MV-4-11 (cell line): ENCODE measurements around the gene CERS1.
A peak's percentile ranks its signal among the peaks of the same experiment; 100 is the strongest.

Experiments used
- DNase-seq: peaks from one replicate; lab custom pipeline; 2025; lab: John Stamatoyannopoulos, UW

The CERS1 gene

DNA sequence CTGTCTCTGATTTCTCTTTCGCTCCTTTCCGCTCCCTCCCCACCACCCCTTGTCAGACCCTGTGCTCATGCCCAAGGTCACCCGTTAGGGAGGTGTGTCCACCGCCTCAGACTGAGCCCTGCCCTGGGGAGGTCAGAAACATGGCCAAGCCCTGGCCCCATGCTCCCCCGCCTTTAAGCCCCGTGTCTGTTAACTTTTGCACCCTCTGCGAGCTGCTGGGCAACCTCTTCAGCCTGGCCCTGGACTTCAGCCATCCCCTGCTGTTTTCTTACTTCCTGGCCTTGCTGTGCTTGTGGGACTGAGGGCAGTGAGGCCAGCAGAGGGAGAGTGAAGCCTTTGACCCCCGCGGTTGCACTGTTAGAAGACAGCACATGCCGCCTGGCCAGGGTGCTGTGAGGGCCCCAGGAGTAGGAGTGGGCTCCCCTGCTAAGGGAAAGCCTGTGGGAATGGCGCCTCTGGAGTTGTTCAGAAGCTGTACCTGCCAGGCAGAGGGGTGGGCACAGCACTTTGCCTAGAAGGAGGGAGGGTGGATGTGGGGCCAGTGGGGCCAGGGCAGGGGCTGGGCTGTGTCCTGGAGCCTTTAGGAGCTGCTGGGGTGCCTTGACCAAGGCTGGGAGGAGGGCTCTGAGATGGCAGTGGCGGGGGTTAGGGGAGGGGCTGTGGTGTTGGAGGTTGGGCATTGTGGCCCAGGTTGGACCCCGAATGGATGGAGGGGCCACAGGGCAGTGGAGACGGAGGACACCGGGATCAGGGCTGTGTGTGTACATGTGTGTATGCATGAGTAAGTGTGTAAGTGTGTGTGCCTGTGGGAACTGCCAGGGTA is 56.3 kb downstream of the CERS1 start:
- no peak for DNase-seq

GRCh38 chr19:18834644-18834984 is 61.3 kb downstream of the CERS1 start:
- DNase-seq: no peak

DNA sequence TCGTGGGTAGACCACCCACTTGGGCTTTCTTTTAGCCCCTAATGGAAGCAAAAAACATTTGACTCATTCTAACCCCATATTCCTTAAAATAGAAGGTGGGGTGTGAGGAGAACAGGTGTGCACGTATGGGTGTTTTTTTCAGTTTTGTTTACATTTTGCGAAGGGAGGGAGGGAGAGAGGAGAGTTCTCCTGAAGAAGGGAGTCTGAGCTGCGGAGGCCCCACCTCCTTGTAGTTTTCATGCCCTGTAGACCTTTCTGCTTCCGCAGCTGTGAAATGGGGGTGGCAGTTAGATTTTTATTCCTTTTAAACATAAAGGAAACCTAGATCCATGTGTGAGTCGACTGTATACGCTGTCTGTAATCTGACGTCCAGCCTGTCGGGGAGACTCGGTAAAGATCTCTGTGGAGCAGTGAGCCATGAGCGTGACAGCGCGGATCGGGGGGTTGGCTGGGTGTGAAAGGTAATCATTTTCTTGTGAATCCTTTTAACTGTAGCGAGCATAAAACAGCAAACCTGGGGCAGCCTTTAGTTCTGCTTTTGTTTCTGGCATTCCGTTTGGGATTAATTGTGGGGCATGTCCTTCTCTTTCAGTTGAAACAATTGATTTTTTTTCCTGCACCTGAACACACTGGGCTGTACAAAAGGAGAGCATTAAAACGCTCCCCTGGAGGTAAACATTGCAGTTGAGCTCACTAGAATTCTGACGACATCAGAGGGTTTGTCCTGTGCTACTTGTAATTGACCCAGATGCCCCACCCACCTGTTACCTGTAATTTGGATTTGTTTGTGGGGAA is 61.9 kb downstream of the CERS1 start:
- DNase-seq: no peak

DNA sequence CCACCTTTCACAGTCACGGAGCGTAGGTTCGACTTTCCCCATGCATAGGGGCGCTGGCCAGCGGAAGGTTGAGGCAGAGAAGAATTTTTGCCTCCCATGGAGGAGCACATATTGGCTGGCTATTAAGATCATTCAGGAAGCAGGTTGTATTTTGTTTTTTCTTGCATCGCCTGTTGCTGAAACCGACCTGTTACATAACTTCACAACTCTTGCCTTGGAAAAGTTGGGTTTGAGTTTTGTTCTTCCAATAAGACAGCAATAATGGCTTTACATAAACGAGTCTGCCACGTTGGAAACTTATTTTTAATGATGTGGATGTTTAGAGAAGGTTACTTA is 62.8 kb downstream of the CERS1 start:
- DNase-seq: no peak

DNA sequence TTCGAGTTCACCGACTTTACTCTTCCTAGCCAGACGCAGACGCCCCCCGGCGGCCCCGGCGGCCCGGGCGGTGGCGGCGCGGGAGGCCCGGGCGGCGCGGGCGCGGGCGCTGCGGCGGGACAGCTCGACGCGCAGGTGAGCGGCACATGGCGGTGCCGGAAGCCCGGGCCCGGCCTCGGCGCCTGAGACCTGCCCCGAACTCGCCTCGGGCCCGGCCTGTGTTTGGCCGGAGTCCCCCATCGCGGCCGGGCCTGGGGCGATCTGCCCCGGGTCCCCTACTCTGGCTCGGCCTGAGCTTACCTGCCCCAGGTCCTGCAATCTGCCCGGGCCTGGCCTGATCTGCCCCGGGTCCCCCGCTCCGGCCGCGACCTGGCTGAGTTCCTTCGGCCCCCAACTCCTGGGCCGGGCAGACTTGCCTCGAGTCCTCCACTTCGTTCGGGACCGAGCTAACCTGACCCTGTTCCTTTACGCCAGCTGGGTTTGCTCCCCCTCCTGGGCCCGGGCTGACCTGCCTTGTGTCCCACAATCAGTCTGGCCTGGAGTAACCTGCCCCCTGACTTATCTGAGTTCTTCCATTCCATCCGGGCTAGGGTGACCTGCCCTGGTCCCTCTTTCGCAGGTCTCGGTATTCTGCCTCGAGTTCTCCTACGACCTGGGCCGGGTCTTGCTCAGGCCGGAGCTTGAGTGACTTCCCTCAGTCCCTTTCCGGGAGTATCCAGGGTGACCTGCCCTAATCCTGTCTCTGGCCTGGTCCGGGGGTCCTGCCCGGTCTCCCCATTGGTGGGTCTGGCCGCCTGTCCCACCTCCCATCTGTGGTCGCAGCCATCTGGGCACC is 63.4 kb downstream of the CERS1 start:
- no peak for DNase-seq

DNA sequence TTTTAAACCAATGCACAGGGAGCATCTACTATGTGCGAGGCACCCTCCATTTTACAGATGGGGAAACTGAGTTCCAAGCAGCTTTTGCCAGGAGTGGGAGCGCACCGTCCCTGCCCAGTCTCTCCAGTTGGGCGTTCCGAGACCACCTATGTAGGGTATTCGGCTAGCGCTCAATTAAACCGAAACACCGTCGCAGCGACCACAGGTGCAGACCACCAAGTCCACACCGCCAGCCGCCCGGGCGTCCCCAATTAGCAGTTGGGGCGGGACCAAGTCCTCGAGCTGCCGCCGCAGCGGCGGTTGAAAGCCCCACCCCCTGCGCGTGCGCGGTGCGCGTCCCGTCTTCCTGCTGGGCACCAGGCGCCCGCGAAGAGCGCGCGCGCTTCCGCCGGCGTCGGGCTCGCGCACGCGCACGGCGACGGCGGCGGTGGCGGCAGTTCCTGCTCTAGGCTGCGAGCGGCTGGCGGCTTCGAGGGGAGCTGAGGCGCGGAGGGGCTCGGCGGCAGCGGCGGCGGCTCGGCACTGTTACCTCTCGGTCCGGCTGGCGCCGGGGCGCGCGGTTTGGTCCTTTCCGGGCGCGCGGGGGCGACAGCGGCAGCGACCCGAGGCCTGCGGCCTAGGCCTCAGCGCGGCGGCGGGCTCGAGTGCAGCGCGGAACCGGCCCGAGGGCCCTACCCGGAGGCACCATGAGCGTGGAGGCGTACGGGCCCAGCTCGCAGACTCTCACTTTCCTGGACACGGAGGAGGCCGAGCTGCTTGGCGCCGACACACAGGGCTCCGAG is 64.2 kb downstream of the CERS1 start, which contains the start of gene UPF1:
UPF1 (plus strand) TSS at position 436 of the 782 bp plus-strand sequence; CDS start at position 687, 251 bp downstream.
- DNase-seq: peak; percentile 96

GRCh38 chr19:18830488-18830887 is 65.5 kb downstream of the CERS1 start:
- DNase-seq: no peak

GRCh38 chr19:18828786-18829185 is 67.2 kb downstream of the CERS1 start:
- no peak for DNase-seq
